GM12878 (cell line): ENCODE results near the gene ANTXR1. TPM values are rescaled to one million over a fixed set of nuclear protein-coding genes. Genes with fewer than 3 reads are reported as not detected.

Source experiments
- ATAC-seq: fragments of 200-7000 bp; cut with Tn5 transposase; 3 replicates; pipeline ENCODE4 v1.9.1; 2020; ENCODE audit warnings: mild to moderate bottlenecking, moderate library complexity
- BruUV-seq: library from RNA; stranded (reverse); fragments of 400-500 nt; replicated peaks from 2 replicates; lab custom pipeline; 2021; lab: Mats Ljungman, UMichigan
- CTCF ChIA-PET: fragments of 300-600 bp; sonication (Branson Sonifier 250); formaldehyde crosslinking; extraction: SDS; loops from one replicate; lab custom pipeline; 2021; ENCODE audit warnings: inconsistent platforms; lab: Yijun Ruan, JAX
- POLR2A ChIA-PET: fragments of 350-600 bp; formaldehyde crosslinking; extraction: SDS; loops from one replicate; lab custom pipeline; 2021; ENCODE audit warnings: inconsistent platforms; lab: Charles Lee
- RAD21 ChIA-PET: fragments of 300-600 bp; sonication (Branson Sonifier 250); formaldehyde crosslinking; loops from one replicate; lab custom pipeline; 2023; ENCODE audit warnings: antibody characterized with exemption; ENCODE audit not compliant: unreplicated experiment; lab: Charles Lee
- SMC1A ChIA-PET: fragments of 300-600 bp; sonication (Branson Sonifier 250); formaldehyde crosslinking; loops from one replicate; lab custom pipeline; 2023; ENCODE audit not compliant: unreplicated experiment, uncharacterized antibody; lab: Charles Lee
- DNase-seq: peaks from one replicate; pipeline ENCODE4 v3.0.0-alpha.2; 2011; ENCODE audit warnings: low read depth, low spot score
- FAIRE-seq: peaks from 3 replicates; lab custom pipeline; 2011; peaks lifted over from hg19 to GRCh38; lab: Jason Lieb, UNC
- H2AFZ ChIP-seq: 2 replicates; pipeline ENCODE4 v1.6.0; 2011; ENCODE audit warnings: low read depth, low read length, control low read depth; ENCODE audit not compliant: control insufficient read depth
- H3K27ac ChIP-seq: 2 replicates; pipeline ENCODE4 v1.5.1; 2011; ENCODE audit warnings: control low read depth; ENCODE audit not compliant: control insufficient read depth, insufficient read depth
- H3K27me3 ChIP-seq, 2 experiments: replicated peaks in 1 of 2; 2 replicates each; pipeline versions ENCODE4 v1.6.0 to v1.6.1; 2011; ENCODE audit warnings: low read length in 1 of 2; ENCODE audit not compliant: control insufficient read depth in 2 of 2, insufficient read depth in 2 of 2
- H3K36me3 ChIP-seq, 2 experiments: 2 replicates each; pipeline ENCODE4 v1.5.1; 2011; ENCODE audit warnings: low read length in 1 of 2; ENCODE audit not compliant: control insufficient read depth in 2 of 2, insufficient read depth in 2 of 2
- H3K4me1 ChIP-seq: 2 replicates; pipeline ENCODE4 v1.6.1; 2011; ENCODE audit warnings: mild to moderate bottlenecking, low read length, moderate library complexity, mixed read lengths; ENCODE audit not compliant: control insufficient read depth, insufficient read depth
- H3K4me2 ChIP-seq: 2 replicates; pipeline ENCODE4 v1.6.0; 2011; ENCODE audit warnings: control low read depth; ENCODE audit not compliant: control insufficient read depth, insufficient read depth
- H3K4me3 ChIP-seq: fragments of 200-600 bp; sonication (generic); 2 replicates; pipeline ENCODE4 v1.5.1; 2016
- H3K79me2 ChIP-seq: 2 replicates; pipeline ENCODE4 v1.6.0; 2011; ENCODE audit warnings: low read length; ENCODE audit not compliant: control insufficient read depth, insufficient read depth
- H3K9ac ChIP-seq: 2 replicates; pipeline ENCODE4 v1.8.0; 2011; ENCODE audit warnings: low read length, control low read depth, mixed read lengths; ENCODE audit not compliant: control insufficient read depth, insufficient read depth
- H3K9me3 ChIP-seq: replicated peaks from 3 replicates; pipeline ENCODE4 v1.5.1; 2011; ENCODE audit warnings: mild to moderate bottlenecking, low read length; ENCODE audit not compliant: control insufficient read depth, insufficient read depth
- H4K20me1 ChIP-seq: 2 replicates; pipeline ENCODE4 v1.6.0; 2011; ENCODE audit not compliant: control insufficient read depth, insufficient read depth
- CEBPB ChIP-seq, 2 experiments: fragments of 150-350 bp in 1 of 2; IDR thresholded peaks; 2 replicates each; pipeline ENCODE4 v1.6.1; 2012 to 2014; ENCODE audit warnings: low read depth in 2 of 2, low read length in 2 of 2, borderline replicate concordance in 1 of 2, inconsistent platforms in 1 of 2
- E4F1 ChIP-seq: fragments of 450-650 bp; IDR thresholded peaks from 2 replicates; pipeline ENCODE4 v1.6.1; 2018; ENCODE audit warnings: borderline replicate concordance, mild to moderate bottlenecking; ENCODE audit not compliant: partially characterized antibody
- ETV6 ChIP-seq, 2 experiments: fragments of 450-650 bp in 1 of 2; IDR thresholded peaks in 1 of 2; conservative IDR thresholded peaks in 1 of 2; 2 replicates each; pipeline ENCODE4 v1.6.1; 2014; ENCODE audit warnings: antibody characterized with exemption in 1 of 2, borderline replicate concordance in 1 of 2, low read depth in 1 of 2, mild to moderate bottlenecking in 1 of 2, moderate library complexity in 1 of 2
- NFXL1 ChIP-seq: fragments of 450-650 bp; IDR thresholded peaks from 2 replicates; pipeline ENCODE4 v1.6.1; 2017; ENCODE audit warnings: antibody characterized with exemption, mild to moderate bottlenecking, borderline replicate concordance
- NKRF ChIP-seq: fragments of 450-650 bp; conservative IDR thresholded peaks from 2 replicates; pipeline ENCODE4 v1.6.1; 2017; ENCODE audit warnings: mild to moderate bottlenecking, moderate library complexity
- NR2C1 ChIP-seq: fragments of 450-650 bp; IDR thresholded peaks from 2 replicates; pipeline ENCODE4 v1.6.1; 2017; ENCODE audit warnings: antibody characterized with exemption, mild to moderate bottlenecking, moderate library complexity
- PAX8 ChIP-seq: fragments of 450-650 bp; IDR thresholded peaks from 2 replicates; pipeline ENCODE4 v1.6.1; 2017; ENCODE audit warnings: mild to moderate bottlenecking, moderate library complexity
- RUNX3 ChIP-seq: IDR thresholded peaks from 2 replicates; pipeline ENCODE4 v1.6.1; 2012; ENCODE audit warnings: low read length, inconsistent platforms
- SUZ12 ChIP-seq: fragments of 200-600 bp; sonication (generic); IDR thresholded peaks from one replicate; pipeline ENCODE4 v1.6.1; 2018; ENCODE audit warnings: antibody characterized with exemption, mild to moderate bottlenecking; ENCODE audit not compliant: unreplicated experiment
- ZBTB4 ChIP-seq: fragments of 450-650 bp; formaldehyde crosslinking; IDR thresholded peaks from 2 replicates; pipeline ENCODE4 v1.4.0; 2022; ENCODE audit warnings: mild to moderate bottlenecking, moderate library complexity
- ZNF274 ChIP-seq: IDR thresholded peaks from one replicate; pipeline ENCODE4 v1.8.0; 2011; ENCODE audit not compliant: insufficient read length, insufficient read depth
- in situ Hi-C: fragments of 300-500 bp; cut with MboI; formaldehyde crosslinking; loops from 9 replicates; pipeline ENCODE4 v1.14.3; 2018; ENCODE audit warnings: mixed read lengths
- intact Hi-C: fragments of 100-400 bp; cut with micrococcal nuclease; formaldehyde crosslinking; loops from one replicate; pipeline ENCODE4 v1.14.2; 2022; ENCODE audit not compliant: unreplicated experiment
- polyA plus RNA-seq, 11 experiments: library from polyadenylated mRNA; depleted of rRNA in 4 of 11; unstranded in 6 of 11; stranded (reverse) in 5 of 11; fragments of >200 nt; fragmentation: Nextera tagmentation in 4 of 11; fragmentation: Illumina TruSeq in 1 of 11; extraction: Ambion mirVana in 4 of 11; extraction: Trizol in 1 of 11; gene quantifications; 1 replicate in 1 of 11; 2 replicates in 10 of 11; pipeline versions ENCODE4 v1.2.1 to v1.2.3, GENCODE V29; 2011 to 2016; ENCODE audit warnings: inconsistent platforms in 2 of 11, missing spikeins in 2 of 11, low read depth in 1 of 11
- total RNA-seq, 4 experiments: library from RNA; depleted of rRNA in 3 of 4; stranded (reverse); fragments of >200 nt in 3 of 4; fragmentation: Illumina TruSeq in 1 of 4; extraction: Trizol in 1 of 4; gene quantifications; 2 replicates each; pipeline versions ENCODE4 v1.2.1 to v1.2.3, GENCODE V29; 2013 to 2021
- TF ChIP-seq, protein P1 (sequence below): fragments of 450-650 bp; IDR thresholded peaks from 2 replicates; pipeline ENCODE4 v1.6.1; 2018; ENCODE audit warnings: mild to moderate bottlenecking, low read depth, moderate library complexity; ENCODE audit not compliant: partially characterized antibody

The ANTXR1 gene
- total and polyA plus RNA-seq, 10 of the 15 experiments (the other 5 are each of a cell fraction or from before 2014, with no cell fraction given), result 0.09 to 0.26 TPM; not detected in 8

DNA sequence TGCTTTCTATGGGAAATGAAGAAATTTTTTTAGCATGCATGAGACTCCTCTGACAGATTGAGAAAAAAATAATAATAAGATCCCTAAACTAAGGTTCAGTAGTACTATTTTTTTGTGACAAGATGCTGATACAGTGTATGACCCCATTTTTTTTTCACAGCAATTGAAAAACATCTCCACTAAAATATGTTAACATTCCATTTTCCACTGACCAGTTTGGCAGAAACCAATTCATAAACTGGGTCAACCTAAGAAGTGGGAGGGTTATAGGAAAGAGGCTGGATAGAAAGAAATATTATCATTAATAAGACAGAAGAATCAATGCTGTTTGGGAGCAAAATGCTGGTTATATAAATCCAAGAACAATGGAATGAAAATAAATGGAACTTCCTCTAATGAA lies 182.7 kb downstream of the ANTXR1 start:
- SMC1A ChIA-PET, result no interaction called here
- no peaks in the 10 kb centered on the region for H4K20me1 ChIP-seq
- RAD21 ChIA-PET, result no interaction called here
- in situ Hi-C loops (no loop called here), intact Hi-C loops (no loop called here)
- FAIRE-seq (no peak), DNase-seq (no peak), ATAC-seq (no peak)
- H3K27me3 ChIP-seq, result no peaks in the 10 kb centered on the region; a peak in 1 of 4 replicates
- H3K27ac ChIP-seq, result no peak overlapping the region
- no peak overlapping the region for H3K4me3 ChIP-seq
- H3K4me1 ChIP-seq, result no peaks in the 10 kb centered on the region
- H3K9me3 ChIP-seq, result no peaks in the 10 kb centered on the region
- POLR2A ChIA-PET, result no interaction called here
- no peaks in the 10 kb centered on the region for H3K36me3 ChIP-seq
- no peak overlapping the region for H2AFZ ChIP-seq
- CTCF ChIA-PET, result interaction anchor here (0.6 to 1.4 kb wide), 2 partner anchors 12 to 21 kb away, joined by 3 read pairs; no protein-coding TSS in a partner anchor
- H3K9ac ChIP-seq, result no peak overlapping the region
- H3K4me2 ChIP-seq, result no peak overlapping the region
- no TSS peak for BruUV-seq
- no peaks in the 10 kb centered on the region for H3K79me2 ChIP-seq
- TF ChIP-seq ZBTB4 (no peak), NFXL1 (no peak), E4F1 (no peak), PAX8 (no peak), ETV6 (conservative IDR thresholded peaks at IDR 0.05 in 1 of 2, IDR thresholded peaks at IDR 0.05 in 1 of 2; ENCODE audit: borderline replicate concordance in 1 of 2, low read depth in 1 of 2) (no peak), RUNX3 (no peak), NKRF (no peak), NR2C1 (no peak), CEBPB (IDR thresholded peaks at IDR 0.05; ENCODE audit: borderline replicate concordance in 1 of 2, low read depth in 2 of 2, low read length in 2 of 2) (no peak), SUZ12 (no peak), ZNF274 (no peak)
- TF ChIP-seq, protein P1, sequence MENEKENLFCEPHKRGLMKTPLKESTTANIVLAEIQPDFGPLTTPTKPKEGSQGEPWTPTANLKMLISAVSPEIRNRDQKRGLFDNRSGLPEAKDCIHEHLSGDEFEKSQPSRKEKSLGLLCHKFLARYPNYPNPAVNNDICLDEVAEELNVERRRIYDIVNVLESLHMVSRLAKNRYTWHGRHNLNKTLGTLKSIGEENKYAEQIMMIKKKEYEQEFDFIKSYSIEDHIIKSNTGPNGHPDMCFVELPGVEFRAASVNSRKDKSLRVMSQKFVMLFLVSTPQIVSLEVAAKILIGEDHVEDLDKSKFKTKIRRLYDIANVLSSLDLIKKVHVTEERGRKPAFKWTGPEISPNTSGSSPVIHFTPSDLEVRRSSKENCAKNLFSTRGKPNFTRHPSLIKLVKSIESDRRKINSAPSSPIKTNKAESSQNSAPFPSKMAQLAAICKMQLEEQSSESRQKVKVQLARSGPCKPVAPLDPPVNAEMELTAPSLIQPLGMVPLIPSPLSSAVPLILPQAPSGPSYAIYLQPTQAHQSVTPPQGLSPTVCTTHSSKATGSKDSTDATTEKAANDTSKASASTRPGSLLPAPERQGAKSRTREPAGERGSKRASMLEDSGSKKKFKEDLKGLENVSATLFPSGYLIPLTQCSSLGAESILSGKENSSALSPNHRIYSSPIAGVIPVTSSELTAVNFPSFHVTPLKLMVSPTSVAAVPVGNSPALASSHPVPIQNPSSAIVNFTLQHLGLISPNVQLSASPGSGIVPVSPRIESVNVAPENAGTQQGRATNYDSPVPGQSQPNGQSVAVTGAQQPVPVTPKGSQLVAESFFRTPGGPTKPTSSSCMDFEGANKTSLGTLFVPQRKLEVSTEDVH, result no peak
